ENCODE measurements around the gene GPR161.

The GPR161 gene

DNA sequence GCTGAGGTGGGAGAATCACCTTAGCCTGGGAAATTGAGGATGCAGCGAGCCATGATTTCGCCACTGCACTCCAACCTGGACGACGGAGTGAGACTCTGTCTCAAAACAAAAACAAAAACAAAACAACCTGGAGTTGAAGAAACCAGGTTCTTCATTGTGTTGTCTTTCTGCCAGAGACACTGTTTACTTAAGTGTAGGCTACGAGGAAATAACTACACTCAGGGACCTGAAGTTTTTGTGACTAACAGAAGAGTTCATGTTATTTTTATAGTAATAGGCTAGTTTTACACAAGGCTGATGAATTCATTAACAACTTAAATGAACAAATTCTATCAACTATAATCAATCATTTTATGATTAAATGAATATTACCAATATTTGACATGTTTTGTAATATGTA is 101.4 kb downstream of the GPR161 start:
- no peak for DNase-seq
- TF ChIP-seq POLR2A (IDR thresholded peaks at IDR 0.05; ENCODE audit: low read length) = no peak
- TF ChIP-seq GATA1 (IDR thresholded peaks at IDR 0.05; ENCODE audit: low read depth, low read length) = no peak

DNA sequence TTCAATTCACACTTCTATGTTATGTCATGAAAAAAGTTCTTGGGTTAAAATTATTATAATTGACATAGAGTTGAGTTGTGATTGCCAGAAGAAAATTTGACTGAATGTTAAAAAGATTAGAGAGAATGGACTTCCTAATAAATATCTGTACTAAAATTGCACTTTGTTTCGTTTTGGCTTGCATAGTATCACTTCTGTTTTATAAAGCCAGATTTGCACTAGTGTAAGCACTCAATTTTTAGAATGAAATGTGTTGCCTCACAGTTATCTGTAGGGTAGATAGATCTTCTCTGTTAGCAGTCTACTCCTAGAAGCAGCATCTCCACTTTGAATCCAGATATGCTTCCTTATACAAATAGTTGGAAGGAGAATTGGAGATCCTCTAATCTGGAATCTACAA is 104.7 kb downstream of the GPR161 start:
- no peak for DNase-seq
- TF ChIP-seq GATA1 (IDR thresholded peaks at IDR 0.05; ENCODE audit: low read depth, low read length) (no peak), POLR2A (IDR thresholded peaks at IDR 0.05; ENCODE audit: low read length) (no peak)

DNA sequence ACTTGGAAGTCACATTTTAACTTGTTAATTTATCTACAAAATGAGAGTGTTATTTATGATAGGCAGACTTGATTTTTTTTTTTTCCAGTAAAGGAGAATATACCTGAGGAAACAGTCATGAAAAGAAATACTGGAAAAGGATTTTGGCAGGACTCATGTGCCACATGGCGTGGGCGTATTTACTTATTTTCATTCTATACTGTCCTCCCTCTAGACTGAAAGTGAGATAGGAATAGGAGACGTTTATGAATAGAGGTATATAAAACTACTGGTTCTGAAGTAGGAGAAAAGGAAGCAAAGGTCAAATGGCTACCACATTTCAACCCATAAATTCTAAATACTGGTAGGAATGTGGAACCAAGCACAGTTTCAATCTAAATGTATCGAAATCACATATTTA is 105.1 kb downstream of the GPR161 start:
- TF ChIP-seq POLR2A (IDR thresholded peaks at IDR 0.05; ENCODE audit: low read length) (no peak), GATA1 (IDR thresholded peaks at IDR 0.05; ENCODE audit: low read depth, low read length) (no peak)

DNA sequence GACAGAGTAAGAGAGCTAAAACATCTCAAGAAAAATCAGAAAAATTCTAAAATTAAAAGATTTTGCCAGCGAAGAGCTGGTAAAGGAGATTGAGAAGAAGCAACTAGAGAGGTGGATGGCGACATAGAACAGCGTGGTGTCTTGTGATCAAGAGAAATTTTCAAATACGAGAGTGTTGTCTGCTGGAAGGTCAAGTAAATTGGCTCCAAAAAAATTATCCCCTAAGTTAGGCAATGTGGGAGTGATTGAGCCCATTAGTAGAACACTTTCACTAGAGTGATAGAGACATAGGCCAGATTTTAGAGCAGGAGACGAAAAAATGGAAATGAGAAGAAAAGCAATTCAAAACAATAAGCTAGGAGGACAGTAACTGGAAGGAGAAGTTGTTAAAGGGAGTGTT is 105.5 kb downstream of the GPR161 start:
- TF ChIP-seq POLR2A (IDR thresholded peaks at IDR 0.05; ENCODE audit: low read length) = no peak
- no peak for TF ChIP-seq GATA1 (IDR thresholded peaks at IDR 0.05; ENCODE audit: low read depth, low read length)
- no peak for DNase-seq

More for the DNA sequence above, 105.1 kb downstream of the GPR161 start:
- DNase-seq = no peak
